Panc1 (cell line): ENCODE results near the gene SEC22A.

Source experiments
- POLR2AphosphoS5 ChIP-seq: IDR thresholded peaks from 2 replicates; pipeline ENCODE4 v1.6.1; 2012; ENCODE audit warnings: mild to moderate bottlenecking, low read depth, low read length, moderate library complexity
- SIN3A ChIP-seq: IDR thresholded peaks from 2 replicates; pipeline ENCODE4 v1.6.1; 2012; ENCODE audit warnings: low read depth, mild to moderate bottlenecking, low read length, moderate library complexity, borderline replicate concordance; ENCODE audit not compliant: insufficient read depth
- TCF7L2 ChIP-seq: IDR thresholded peaks from 2 replicates; pipeline ENCODE4 v1.6.1; 2011; ENCODE audit warnings: mild to moderate bottlenecking, low read depth, low read length, inconsistent platforms
- TF ChIP-seq, protein P1 (sequence below): fragments of 450-650 bp; IDR thresholded peaks from 2 replicates; pipeline ENCODE4 v1.5.1; 2017; ENCODE audit warnings: mild to moderate bottlenecking
- TF ChIP-seq, protein P2 (sequence below), 2 experiments: IDR thresholded peaks; 2 replicates each; pipeline ENCODE4 v1.6.1; 2011 to 2012; ENCODE audit warnings: low read depth in 2 of 2, control low read depth in 1 of 2, low read length in 1 of 2, mild to moderate bottlenecking in 1 of 2, moderate library complexity in 1 of 2; ENCODE audit not compliant: insufficient read depth in 1 of 2

DNA sequence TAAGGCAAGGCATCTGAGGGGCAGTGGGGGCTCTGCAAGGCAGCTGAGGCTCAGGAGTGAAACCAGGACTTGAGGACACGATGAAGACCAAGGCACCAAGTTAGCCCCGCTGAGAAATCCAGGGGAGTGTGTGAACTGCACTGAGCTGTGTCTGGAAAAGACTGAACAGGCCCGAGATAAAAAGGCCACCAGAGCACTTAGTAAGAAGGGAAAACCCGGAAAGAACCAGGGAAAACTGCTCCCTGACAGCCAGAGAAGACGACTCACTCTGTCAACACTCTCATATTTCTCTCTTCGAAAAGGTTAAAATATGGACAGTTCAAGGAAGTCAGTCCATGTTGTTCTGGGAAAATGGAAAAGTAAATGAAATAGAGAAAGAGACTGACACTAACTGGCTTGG lies 109.0 kb downstream of the SEC22A start:
- TF ChIP-seq, protein P1, sequence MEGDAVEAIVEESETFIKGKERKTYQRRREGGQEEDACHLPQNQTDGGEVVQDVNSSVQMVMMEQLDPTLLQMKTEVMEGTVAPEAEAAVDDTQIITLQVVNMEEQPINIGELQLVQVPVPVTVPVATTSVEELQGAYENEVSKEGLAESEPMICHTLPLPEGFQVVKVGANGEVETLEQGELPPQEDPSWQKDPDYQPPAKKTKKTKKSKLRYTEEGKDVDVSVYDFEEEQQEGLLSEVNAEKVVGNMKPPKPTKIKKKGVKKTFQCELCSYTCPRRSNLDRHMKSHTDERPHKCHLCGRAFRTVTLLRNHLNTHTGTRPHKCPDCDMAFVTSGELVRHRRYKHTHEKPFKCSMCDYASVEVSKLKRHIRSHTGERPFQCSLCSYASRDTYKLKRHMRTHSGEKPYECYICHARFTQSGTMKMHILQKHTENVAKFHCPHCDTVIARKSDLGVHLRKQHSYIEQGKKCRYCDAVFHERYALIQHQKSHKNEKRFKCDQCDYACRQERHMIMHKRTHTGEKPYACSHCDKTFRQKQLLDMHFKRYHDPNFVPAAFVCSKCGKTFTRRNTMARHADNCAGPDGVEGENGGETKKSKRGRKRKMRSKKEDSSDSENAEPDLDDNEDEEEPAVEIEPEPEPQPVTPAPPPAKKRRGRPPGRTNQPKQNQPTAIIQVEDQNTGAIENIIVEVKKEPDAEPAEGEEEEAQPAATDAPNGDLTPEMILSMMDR = no peak
- TF ChIP-seq TCF7L2 (no peak), POLR2AphosphoS5 (no peak), SIN3A (no peak)
- TF ChIP-seq, protein P2, sequence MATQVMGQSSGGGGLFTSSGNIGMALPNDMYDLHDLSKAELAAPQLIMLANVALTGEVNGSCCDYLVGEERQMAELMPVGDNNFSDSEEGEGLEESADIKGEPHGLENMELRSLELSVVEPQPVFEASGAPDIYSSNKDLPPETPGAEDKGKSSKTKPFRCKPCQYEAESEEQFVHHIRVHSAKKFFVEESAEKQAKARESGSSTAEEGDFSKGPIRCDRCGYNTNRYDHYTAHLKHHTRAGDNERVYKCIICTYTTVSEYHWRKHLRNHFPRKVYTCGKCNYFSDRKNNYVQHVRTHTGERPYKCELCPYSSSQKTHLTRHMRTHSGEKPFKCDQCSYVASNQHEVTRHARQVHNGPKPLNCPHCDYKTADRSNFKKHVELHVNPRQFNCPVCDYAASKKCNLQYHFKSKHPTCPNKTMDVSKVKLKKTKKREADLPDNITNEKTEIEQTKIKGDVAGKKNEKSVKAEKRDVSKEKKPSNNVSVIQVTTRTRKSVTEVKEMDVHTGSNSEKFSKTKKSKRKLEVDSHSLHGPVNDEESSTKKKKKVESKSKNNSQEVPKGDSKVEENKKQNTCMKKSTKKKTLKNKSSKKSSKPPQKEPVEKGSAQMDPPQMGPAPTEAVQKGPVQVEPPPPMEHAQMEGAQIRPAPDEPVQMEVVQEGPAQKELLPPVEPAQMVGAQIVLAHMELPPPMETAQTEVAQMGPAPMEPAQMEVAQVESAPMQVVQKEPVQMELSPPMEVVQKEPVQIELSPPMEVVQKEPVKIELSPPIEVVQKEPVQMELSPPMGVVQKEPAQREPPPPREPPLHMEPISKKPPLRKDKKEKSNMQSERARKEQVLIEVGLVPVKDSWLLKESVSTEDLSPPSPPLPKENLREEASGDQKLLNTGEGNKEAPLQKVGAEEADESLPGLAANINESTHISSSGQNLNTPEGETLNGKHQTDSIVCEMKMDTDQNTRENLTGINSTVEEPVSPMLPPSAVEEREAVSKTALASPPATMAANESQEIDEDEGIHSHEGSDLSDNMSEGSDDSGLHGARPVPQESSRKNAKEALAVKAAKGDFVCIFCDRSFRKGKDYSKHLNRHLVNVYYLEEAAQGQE (IDR thresholded peaks at IDR 0.05; ENCODE audit: insufficient read depth in 1 of 2, low read depth in 2 of 2, low read length in 1 of 2) = no peak
